Measurements from ENCODE around the gene BMP15. TPM values are rescaled to one million over a fixed set of nuclear protein-coding genes. Genes with fewer than 3 reads are reported as not detected.

Gene BMP15
- total RNA-seq: not detected
- not detected for polyA plus RNA-seq
- long read RNA-seq, donor 1: 0 reads
- long read RNA-seq, donor 2: 0 reads
- long read RNA-seq, donor 3: 0 reads

- intact Hi-C loops (cut with DNase I): loop anchor here in 2 of 10 donors (10.0 kb wide), 1 partner anchor 216 kb away; no protein-coding TSS in a partner anchor
- no peak within 1 kb of the TSS for H3K27ac ChIP-seq
- H3K36me3 ChIP-seq: no peaks in the 10 kb centered on the region
- DNase-seq (no peak), ATAC-seq (no peak)
- no peaks in the 10 kb centered on the region for H3K4me1 ChIP-seq
- no peak for TF ChIP-seq CTCF (IDR thresholded peaks at IDR 0.05)
- no peak for TF ChIP-seq POLR2A (IDR thresholded peaks at IDR 0.05)
- 66 to 91% (median 86%) methylated on average over 9 of the region's 9 CpGs for WGBS, 4 donors
- no peak within 1 kb of the TSS for H3K4me3 ChIP-seq
- H3K9me3 ChIP-seq: no peaks in the 10 kb centered on the region
- peaks cover 0 to 9% (median 0%) of the 10 kb centered on the region in 9 donors for H3K27me3 ChIP-seq
Observed at GRCh38 chrX:50910685-50911176, at the start of gene BMP15. Gene BMP15, plus strand, starts transcription at chrX:50910735. Its CDS starts 49 bp downstream, at chrX:50910784.

- no peak overlapping the region for H3K27ac ChIP-seq
- DNase-seq: no peak
- ATAC-seq: no peak
- no peak overlapping the region for H3K4me3 ChIP-seq
- no peaks in the 10 kb centered on the region for H3K9me3 ChIP-seq
- 94 to 100% (median 98%) methylated on average over 1 of the region's 1 CpG for WGBS, 4 donors
- no peaks in the 10 kb centered on the region for H3K4me1 ChIP-seq
- TF ChIP-seq POLR2A (IDR thresholded peaks at IDR 0.05): no peak
- TF ChIP-seq CTCF (IDR thresholded peaks at IDR 0.05): no peak
- H3K36me3 ChIP-seq: no peaks in the 10 kb centered on the region
- intact Hi-C loops (cut with DNase I): no loop called here
- peaks cover 0 to 11% (median 0%) of the 10 kb centered on the region in 9 donors for H3K27me3 ChIP-seq
Observed at GRCh38 chrX:50863471-50863870, 47.1 kb upstream of the BMP15 start.

GRCh38 chrX:50865311-50865710 is 45.2 kb upstream of the BMP15 start:
- Histone ChIP-seq H3K27ac (no peak overlapping the region), H3K27me3 (peaks cover 0 to 18% (median 0%) of the 10 kb centered on the region in 9 donors), H3K4me3 (no peak overlapping the region), H3K4me1 (no peaks in the 10 kb centered on the region), H3K9me3 (no peaks in the 10 kb centered on the region), H3K36me3 (no peaks in the 10 kb centered on the region)
- TF ChIP-seq CTCF (IDR thresholded peaks at IDR 0.05) (no peak), POLR2A (IDR thresholded peaks at IDR 0.05) (no peak)
- intact Hi-C loops (cut with DNase I): no loop called here
- DNase-seq (no peak), ATAC-seq (no peak)
- 58 to 68% (median 63%) methylated on average over 6 of the region's 6 CpGs for WGBS, 4 donors

- H3K4me1 ChIP-seq: no peaks in the 10 kb centered on the region
- no peak for TF ChIP-seq CTCF (IDR thresholded peaks at IDR 0.05)
- no peak for TF ChIP-seq POLR2A (IDR thresholded peaks at IDR 0.05)
- no peaks in the 10 kb centered on the region for H3K9me3 ChIP-seq
- ATAC-seq (peak in 3 of 4 donors; percentile 18 to 78 (median 53)), DNase-seq (no peak)
- H3K27me3 ChIP-seq: peaks cover 0 to 25% (median 0%) of the 10 kb centered on the region in 9 donors
- H3K27ac ChIP-seq: no peak overlapping the region
- WGBS, 4 donors: 50 to 97% (median 85%) methylated on average over 1 of the region's 1 CpG
- H3K4me3 ChIP-seq: no peak overlapping the region
- no peaks in the 10 kb centered on the region for H3K36me3 ChIP-seq
- intact Hi-C loops (cut with DNase I): loop anchor here in 1 of 10 donors (10.0 kb wide), 1 partner anchor 57 kb away; the partner anchor contains the start of gene SHROOM4
Observed at GRCh38 chrX:50871922-50872453, 38.5 kb upstream of the BMP15 start.
